Peyer's patch (tissue), 4 donors: ENCODE measurements around the gene PLXNA2.

ENCODE experiments used
- POLR2A ChIP-seq, 2 donors: fragments of 450-650 bp; IDR thresholded peaks; one replicate each; pipeline ENCODE4 v1.5.1; 2017; ENCODE audit warnings: antibody characterized with exemption in 2 of 2, mild to moderate bottlenecking in 2 of 2, moderate library complexity in 2 of 2
- TF ChIP-seq, protein P1 (sequence below), 6 experiments: fragments of 450-650 bp in 4 of 6; fragments of 200-600 bp in 2 of 6; sonication (generic) in 1 of 6; IDR thresholded peaks; one replicate each; pipeline ENCODE4 v1.5.1; 2017 to 2019; ENCODE audit warnings: antibody characterized with exemption in 6 of 6, mild to moderate bottlenecking in 3 of 6, moderate library complexity in 1 of 6

DNA sequence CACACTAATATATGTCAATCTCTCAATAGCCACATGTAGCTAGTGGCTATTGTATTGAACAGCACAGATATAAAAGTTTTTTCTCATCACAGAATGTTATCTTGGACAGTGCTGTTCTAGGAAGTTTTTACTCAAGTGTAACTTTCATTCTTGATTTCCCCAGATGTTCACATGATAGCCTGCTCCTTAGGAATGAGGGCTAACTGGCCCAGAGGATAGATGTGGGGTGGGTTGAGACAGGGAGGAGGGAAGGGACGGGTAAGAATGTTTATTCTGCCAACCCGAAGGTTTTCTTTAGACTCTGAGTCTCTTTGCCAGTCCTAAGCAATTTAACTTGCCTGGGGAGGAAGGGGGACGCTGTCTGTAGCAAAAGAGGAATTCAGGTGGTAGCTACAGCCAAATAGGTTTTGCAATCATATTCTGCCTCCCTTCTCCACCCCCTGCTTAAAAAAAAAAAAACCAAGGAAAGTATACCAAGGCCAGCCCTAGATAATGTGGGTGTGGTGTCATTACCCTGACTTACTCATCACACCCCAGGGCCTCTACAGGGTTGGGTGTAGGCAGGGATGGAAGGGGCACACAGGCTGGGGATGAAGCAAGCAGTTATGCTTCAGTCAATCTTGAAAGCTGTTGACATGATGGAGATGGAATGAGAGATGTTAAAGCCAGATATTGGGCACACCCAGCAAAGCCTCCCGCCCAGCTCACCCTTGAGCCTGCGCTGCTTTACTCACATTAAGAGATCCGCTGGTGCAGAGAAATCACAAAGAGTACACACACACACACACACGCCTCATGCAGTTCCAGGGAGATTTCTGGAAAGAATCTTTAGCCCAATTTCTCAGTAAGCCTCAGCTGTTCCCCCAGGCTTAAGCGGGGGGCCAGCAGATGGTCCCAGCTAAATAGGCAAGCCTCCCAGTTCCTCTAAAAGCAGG is 59.9 kb downstream of the PLXNA2 start:
- TF ChIP-seq, protein P1, sequence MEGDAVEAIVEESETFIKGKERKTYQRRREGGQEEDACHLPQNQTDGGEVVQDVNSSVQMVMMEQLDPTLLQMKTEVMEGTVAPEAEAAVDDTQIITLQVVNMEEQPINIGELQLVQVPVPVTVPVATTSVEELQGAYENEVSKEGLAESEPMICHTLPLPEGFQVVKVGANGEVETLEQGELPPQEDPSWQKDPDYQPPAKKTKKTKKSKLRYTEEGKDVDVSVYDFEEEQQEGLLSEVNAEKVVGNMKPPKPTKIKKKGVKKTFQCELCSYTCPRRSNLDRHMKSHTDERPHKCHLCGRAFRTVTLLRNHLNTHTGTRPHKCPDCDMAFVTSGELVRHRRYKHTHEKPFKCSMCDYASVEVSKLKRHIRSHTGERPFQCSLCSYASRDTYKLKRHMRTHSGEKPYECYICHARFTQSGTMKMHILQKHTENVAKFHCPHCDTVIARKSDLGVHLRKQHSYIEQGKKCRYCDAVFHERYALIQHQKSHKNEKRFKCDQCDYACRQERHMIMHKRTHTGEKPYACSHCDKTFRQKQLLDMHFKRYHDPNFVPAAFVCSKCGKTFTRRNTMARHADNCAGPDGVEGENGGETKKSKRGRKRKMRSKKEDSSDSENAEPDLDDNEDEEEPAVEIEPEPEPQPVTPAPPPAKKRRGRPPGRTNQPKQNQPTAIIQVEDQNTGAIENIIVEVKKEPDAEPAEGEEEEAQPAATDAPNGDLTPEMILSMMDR (IDR thresholded peaks at IDR 0.05), result no peak
- TF ChIP-seq POLR2A (IDR thresholded peaks at IDR 0.05), result peak in 1 of 2 donors; percentile 64
